ENCODE results near the gene TRAIP. TPM values are rescaled to one million over a fixed set of nuclear protein-coding genes. Genes with fewer than 3 reads are reported as not detected.

The TRAIP gene
- total and polyA plus RNA-seq, 8 donors = 2.4 to 15.1 (median 11.7) TPM

DNA sequence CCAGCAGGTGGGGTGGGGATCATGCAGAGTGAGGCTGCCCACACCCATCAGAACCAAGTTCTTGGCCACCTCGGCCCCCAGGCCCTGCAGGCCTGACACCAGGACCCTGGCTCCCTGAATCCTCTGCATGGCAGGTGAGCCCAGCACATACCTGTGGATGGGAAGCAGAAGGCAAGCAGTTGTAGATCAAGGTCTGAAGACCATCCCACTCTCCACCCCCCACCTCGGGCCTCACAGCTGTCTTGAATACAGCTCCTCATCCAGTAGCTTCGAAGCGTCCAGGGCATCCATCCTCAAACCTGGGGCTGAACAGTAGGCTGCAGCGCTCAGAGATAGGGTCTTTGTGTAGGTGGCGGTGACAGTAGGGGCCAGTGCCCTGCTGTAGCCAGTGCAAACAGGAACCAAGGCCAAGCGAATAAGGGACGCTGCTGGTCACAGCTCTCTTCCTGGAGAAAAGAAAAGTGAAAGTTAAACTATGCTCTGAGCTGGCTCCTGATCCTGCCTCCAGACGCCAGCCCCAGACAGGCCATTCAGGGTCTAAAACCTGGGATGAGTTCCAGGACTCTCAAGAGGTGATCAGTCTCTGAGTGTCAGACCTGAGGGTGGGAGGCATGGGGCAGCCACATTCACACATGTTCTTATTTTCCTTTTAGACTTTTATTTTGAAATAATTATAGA is 42.7 kb downstream of the TRAIP start, which contains the start of gene UBA7:
Gene UBA7 (minus strand): TSS at position 457 of the 678 bp plus-strand sequence. CDS start 166 bp downstream, at position 291.
- DNase-seq = peak in 3 of 4 donors; percentile 57 to 82 (median 72)
- ATAC-seq = peak; percentile 96
- H3K4me1 ChIP-seq = peaks cover 12 to 36% of the 10 kb centered on the region in 2 donors
- H3K36me3 ChIP-seq = peaks cover 0 to 35% of the 10 kb centered on the region in 2 donors
- H3K27ac ChIP-seq = peak within 1 kb of the TSS; percentile 83 to 85
- peak within 1 kb of the TSS; percentile 32 to 49 for H3K4me3 ChIP-seq
- no peaks in the 10 kb centered on the region for H3K27me3 ChIP-seq
- H3K9me3 ChIP-seq = no peaks in the 10 kb centered on the region
- intact Hi-C loops (cut with DNase I) = no loop called here
- TF ChIP-seq, protein P1, sequence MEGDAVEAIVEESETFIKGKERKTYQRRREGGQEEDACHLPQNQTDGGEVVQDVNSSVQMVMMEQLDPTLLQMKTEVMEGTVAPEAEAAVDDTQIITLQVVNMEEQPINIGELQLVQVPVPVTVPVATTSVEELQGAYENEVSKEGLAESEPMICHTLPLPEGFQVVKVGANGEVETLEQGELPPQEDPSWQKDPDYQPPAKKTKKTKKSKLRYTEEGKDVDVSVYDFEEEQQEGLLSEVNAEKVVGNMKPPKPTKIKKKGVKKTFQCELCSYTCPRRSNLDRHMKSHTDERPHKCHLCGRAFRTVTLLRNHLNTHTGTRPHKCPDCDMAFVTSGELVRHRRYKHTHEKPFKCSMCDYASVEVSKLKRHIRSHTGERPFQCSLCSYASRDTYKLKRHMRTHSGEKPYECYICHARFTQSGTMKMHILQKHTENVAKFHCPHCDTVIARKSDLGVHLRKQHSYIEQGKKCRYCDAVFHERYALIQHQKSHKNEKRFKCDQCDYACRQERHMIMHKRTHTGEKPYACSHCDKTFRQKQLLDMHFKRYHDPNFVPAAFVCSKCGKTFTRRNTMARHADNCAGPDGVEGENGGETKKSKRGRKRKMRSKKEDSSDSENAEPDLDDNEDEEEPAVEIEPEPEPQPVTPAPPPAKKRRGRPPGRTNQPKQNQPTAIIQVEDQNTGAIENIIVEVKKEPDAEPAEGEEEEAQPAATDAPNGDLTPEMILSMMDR (IDR thresholded peaks at IDR 0.05) = no peak

DNA sequence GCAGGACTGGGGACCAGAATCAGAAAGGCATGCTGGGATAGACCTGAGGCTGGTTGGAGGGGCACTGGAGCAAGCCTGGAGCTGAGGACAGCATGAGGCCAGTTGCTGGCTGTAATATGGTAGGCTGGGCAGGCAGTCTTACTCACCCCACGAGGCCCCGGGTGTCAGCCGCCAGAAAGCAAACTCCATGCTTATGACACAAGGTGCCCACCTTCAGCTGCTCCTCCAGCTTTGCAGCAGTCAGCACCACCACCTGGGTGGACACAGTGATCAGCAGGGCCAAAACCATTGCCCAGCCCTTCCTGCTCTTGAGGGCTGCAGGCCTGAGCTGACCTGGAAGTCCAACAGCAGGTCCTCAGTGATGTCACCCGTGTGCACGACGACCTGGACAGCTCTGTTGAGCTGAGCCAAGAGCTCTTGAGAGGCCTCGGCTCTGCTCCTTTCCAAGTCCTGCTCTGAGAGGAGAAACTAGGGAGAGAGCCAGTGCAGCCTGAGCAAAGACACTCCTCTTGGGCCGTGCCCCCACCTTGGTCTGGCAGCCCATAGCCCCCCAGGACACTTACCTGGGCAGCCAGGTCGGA is 43.4 kb downstream of the TRAIP start:
- peak; percentile 89 for ATAC-seq
- Histone ChIP-seq H3K4me3 (peak overlapping the region; percentile 32 to 49), H3K4me1 (peaks cover 12 to 36% of the 10 kb centered on the region in 2 donors), H3K9me3 (no peaks in the 10 kb centered on the region), H3K27ac (peak overlapping the region; percentile 83 to 85), H3K27me3 (no peaks in the 10 kb centered on the region), H3K36me3 (peaks cover 0 to 36% of the 10 kb centered on the region in 2 donors)
- TF ChIP-seq, protein P1 (IDR thresholded peaks at IDR 0.05) = no peak
- intact Hi-C loops (cut with DNase I) = no loop called here
- DNase-seq = peak in 1 of 4 donors; percentile 71

DNA sequence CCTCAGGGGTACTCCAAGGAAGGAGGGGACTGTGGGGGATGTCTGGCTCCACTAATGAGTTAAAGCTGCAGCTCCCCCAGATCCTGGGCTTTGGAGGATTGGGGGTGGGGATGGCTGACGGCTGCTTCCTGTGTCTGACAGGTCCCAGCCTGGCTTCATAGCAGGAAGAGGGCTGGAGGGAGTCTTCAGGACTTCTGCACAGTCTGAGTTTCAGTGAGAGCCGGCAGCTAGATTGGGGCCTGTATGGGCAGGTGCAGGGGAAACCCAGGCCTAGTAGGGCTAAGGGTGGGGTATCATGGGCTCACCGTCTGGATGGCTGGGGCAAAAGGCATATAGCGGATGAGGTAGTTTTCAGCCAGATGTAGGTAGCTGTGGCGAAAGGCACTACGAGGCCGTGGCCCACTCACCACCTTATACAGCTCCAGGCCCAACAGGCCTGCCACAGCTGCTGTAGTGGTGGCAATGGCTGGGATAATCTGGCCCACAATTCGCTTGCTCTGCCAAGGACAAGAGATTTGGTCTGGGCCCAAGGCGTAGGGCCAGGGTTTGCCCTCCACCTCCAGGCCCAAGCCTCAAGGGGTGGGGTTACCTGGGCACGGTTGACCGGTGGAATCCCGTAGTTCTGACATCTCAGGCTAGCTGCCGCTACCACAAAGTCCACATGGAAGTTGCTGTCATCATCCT is 48.8 kb downstream of the TRAIP start:
- TF ChIP-seq, protein P1 (IDR thresholded peaks at IDR 0.05) = no peak
- ATAC-seq (no peak), DNase-seq (peak in 2 of 4 donors; percentile 62 to 81)
- H3K27me3 ChIP-seq = no peaks in the 10 kb centered on the region
- H3K36me3 ChIP-seq = peaks cover 0 to 36% of the 10 kb centered on the region in 2 donors
- intact Hi-C loops (cut with DNase I) = no loop called here
- H3K9me3 ChIP-seq = no peaks in the 10 kb centered on the region
- peak overlapping the region; percentile 48 to 94 for H3K27ac ChIP-seq
- peaks cover 34 to 64% of the 10 kb centered on the region in 2 donors for H3K4me1 ChIP-seq
- no peak overlapping the region for H3K4me3 ChIP-seq

DNA sequence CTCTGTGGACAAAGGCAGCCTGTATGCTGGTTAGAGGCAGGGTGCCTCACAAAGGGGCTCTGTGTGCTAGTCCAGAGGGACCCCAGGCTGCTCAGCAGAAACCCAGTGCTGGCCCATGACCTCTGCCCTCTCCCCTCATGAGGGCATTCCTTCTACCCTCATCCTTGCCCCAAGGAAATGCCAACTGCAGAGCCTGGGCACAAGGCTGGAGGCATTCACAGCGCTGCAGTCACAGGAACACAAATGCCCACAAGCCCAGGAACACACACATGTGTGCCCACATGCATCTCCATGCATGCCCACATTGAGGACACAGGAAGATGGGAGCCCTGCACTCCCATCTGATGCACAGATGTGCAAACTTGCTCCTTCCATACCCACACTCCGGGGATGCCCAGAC is 49.5 kb downstream of the TRAIP start:
- intact Hi-C loops (cut with DNase I) = no loop called here
- Histone ChIP-seq H3K4me1 (peaks cover 30 to 57% of the 10 kb centered on the region in 2 donors), H3K4me3 (no peak overlapping the region), H3K27me3 (no peaks in the 10 kb centered on the region), H3K9me3 (no peaks in the 10 kb centered on the region), H3K27ac (peak overlapping the region; percentile 89 to 94), H3K36me3 (peaks cover 0 to 34% of the 10 kb centered on the region in 2 donors)
- TF ChIP-seq, protein P1 (IDR thresholded peaks at IDR 0.05) = no peak
- DNase-seq (no peak), ATAC-seq (no peak)
